GM04504 (cell line): ENCODE measurements around the gene MRPL22.
"Not testable (repeated sequence)": the region's sequence is repeated elsewhere in the genome, so short reads cannot be mapped to it uniquely, and the experiment has no call there.

Experiments used
- DNase-seq: peaks from one replicate; pipeline ENCODE4 v3.0.0-alpha.2; 2012; ENCODE audit warnings: low read depth

Gene MRPL22

DNA sequence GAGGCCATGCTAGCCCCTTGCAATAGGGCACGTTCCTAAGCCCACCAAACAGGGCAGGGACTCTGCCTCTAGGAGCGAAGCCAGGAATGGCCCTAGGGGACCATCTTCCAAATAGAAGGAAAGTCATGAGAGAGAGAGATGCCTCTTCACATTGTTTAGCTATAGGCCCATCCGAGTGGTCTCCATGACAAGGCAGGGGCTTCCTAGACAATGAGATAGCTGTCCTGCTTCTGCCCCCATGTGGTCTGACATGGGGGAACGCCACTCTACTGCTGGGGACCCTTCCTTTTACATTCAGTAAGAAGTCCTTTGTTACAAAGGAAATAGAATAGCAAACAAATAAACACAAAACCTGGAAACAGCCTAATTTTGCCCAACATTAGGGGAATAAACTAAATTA lies 54.8 kb downstream of the MRPL22 start:
- no peak for DNase-seq

DNA sequence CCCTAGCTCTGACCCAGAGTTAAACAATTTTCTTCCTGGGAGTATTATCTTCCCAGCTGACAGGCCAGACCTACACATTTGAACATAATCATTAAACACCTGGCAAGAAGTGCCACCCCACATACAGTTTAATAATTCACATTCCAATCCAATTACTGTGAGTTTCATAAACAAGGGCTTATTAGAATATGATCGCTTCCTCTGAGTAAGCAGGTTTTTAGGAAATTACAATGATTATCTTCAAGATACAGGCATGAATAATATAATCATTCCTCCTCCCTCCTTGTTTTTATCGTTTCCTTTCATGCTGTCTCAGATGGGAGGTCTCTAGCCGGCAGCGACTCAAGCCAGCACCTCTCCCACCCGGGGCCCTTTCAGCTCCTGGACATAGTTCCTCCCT lies 56.9 kb downstream of the MRPL22 start:
- no peak for DNase-seq

DNA sequence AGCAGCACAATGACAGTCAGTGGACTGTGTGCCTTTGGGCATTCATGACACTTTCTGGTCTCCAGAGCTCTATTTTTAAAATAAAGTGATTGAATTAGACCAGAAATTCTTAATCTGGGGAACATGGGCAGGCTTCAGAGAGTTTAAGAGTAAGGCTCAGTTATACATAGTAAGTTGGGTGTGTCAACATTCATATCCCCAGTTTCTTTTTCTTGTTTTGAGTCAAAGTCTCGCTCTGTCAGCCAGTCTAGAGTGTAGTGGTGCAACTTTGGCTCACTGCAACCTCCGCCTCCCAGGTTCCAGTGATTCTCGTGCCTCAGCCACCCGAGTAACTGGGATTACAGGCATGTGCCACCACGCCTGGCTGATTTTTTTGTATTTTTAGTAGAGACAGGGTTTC lies 59.0 kb downstream of the MRPL22 start:
- no peak for DNase-seq

DNA sequence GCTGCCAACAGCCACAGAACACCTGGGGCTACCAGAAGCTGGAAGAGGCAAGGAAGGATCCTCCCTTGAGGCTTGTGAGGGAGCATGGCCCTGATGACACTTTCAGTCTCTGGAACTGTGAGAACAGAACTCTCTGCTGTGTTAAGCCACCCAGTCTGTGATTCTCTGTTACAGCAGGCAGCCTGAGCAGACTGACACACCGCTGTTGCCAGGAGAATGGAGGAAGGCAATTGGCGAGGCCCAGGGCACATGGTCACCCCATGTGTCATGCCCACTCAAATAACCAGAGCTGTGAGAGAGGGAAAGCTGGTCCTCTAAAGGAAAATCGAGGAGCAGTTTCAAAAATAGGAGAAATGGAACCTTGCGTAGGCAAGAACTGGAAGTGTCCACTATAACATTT lies 60.6 kb downstream of the MRPL22 start:
- DNase-seq = no peak

DNA sequence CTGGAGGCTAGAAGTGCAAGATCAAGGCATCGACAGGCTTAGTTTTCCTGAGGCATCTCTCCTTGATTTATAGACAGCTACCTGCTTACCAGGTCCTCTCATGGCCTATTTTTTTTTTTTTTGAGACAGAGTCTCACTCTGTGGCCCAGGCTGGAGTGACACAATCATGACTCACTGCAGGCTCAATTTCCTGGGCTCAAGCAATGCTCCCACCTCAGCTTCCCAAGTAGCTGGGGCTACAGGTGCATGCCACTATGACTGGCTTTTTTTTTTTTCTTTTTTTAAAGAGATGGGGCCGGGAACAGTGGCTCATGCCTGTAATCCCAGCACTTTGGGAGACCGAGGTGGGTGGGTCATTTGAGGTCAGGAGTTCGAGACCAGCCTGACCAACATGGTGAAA lies 61.8 kb downstream of the MRPL22 start:
- DNase-seq = not testable (repeated sequence)

DNA sequence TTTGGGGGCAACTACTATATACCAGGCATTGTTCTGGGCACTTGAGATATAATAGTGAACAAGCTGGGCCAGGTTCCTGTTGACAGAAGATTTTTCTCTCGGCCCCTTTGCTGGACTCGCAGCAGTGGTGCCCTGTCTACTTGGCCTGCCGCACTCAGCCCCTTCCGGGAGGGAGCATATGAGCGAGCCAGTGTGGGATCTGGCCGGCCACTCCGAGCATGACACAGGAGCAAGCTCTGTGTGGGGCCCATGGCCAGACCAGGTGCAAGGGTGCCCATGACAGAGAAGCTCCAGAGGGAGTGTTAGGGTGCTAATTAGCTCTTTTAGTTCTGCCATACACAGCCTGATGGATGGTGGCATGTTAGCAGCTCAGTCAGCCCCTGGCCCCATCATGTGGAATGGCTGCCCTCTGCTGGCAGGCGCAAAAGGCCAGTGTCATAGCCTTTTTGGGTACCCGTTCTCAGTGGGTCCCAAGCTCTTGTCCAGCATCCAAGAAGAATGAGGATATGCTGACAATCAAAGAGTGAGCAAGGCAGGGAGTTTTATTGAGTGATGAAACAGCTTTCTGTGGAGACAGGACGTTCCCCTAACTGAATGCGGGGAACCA lies 63.4 kb downstream of the MRPL22 start:
- no peak for DNase-seq

DNA sequence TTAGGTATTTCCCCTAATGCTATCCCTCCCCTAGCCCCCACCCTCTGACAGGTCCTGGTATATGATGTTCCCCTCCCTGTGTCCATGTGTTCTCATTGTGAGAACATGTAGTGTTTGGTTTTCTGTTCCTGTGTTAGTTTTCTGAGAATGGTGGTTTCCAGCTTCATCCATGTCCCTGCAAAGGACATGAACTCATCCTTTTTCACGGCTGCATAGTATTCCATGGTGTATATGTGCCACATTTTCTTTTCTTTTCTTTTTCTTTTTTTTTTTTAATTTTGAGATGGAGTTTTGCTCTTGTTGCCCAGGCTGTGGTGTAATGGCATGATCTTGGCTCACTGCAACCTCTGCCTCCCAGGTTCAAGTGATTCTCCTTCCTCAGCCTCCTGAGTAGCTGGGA lies 65.4 kb downstream of the MRPL22 start:
- DNase-seq = not testable (repeated sequence)

DNA sequence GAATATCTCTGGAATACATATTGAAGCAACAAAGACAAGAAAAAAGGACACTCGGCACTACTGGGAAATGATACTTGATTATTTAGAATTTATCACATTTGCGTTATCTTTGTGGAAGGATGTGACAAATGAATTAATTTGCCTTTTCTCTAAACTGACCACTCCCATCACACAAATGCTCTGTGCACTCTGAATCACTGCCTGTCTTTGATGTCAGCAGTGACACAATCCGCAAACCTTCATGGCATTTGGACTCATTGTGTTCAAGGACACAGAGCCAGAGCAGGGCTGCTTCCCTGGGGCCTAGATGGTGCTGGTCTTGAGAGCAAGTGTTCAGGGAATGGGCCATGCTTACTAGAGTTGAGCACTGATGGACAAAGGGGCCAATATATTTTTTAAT lies 67.8 kb downstream of the MRPL22 start:
- no peak for DNase-seq

DNA sequence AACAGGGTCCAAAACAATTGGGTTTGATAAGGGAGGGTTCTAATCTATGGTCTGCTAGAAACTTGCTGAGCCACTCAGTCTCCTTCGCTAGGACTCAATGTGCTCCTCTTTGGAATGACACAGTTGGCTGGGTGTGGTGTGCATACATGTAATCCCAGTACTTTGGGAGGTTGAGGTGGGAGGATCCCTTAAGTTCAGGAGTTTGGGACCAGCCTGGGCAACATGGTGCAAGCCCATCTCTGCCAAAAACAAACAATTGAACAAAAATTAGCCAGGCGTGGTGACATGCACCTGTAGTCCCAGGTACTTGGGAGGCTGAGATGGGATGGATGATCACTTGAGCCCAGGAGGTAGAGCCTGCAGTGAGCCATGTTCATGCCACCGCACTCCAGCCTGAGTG lies 70.0 kb downstream of the MRPL22 start:
- no peak for DNase-seq

DNA sequence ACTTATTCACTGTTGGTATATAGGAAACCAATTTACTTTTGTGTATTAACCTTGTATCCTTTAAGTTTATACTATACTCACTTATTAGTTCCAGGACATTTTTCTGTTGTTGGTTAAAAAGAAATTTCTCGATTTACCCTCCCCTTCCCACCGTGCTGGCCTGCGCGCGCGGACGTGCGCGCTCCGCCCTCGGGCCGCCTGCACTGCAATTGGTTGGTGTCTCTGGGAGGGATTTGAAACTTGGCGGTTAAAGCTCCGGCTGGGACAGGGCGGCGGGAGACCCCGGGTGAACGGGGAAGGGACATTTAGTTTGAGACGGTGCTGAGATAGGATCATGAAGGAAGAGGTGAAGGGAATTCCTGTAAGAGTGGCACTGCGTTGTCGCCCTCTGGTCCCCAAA lies 72.7 kb downstream of the MRPL22 start, which contains the start of gene KIF4B:
TSS of gene KIF4B (plus strand) at position 230 of the 400 bp plus-strand sequence. CDS start at position 335, 105 bp downstream.
- DNase-seq = no peak

DNA sequence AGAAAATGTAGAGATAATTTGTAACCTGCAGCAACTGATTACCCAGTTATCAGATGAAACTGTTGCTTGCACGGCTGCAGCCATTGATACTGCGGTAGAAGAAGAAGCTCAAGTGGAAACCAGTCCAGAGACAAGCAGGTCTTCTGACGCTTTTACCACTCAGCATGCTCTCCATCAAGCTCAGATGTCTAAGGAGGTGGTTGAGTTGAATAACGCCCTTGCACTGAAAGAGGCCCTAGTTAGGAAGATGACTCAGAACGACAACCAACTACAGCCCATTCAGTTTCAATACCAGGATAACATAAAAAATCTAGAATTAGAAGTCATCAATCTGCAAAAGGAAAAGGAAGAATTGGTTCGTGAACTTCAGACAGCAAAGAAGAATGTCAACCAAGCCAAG lies 74.4 kb downstream of the MRPL22 start:
- no peak for DNase-seq

DNA sequence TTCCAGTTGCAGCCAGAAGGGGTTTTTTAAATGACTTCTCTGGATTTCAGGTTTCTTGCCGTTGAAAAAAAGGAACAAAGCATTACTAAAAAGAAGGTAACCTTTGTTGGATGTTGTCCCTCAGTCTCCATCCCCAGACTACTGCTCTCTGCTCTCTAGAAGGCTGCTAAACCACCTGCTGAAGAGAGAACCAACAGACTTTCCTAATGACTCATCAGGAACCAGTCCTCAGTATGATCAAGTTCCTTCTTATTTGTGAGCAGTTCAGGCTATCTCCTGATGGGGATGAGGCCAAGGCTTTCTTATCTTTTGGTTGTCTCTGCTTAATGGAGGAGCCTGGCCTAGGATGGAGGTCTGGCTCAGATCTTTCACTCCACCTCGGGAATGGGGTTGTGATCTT lies 76.7 kb downstream of the MRPL22 start:
- DNase-seq = no peak
